Type B pancreatic cell (in vitro differentiated cells): ENCODE results near the gene H2BK1. TPM values are rescaled to one million over a fixed set of nuclear protein-coding genes. Genes with fewer than 3 reads are reported as not detected.

Source experiments
- DNase-seq: peaks from one replicate; pipeline ENCODE4 v3.0.0; 2021; ENCODE audit warnings: mixed read lengths; ENCODE audit not compliant: unreplicated experiment; ENCODE audit errors: extremely low spot score
- H3K27ac Mint-ChIP-seq: 2 replicates; pipeline ENCODE4 v1.8.0; 2021; ENCODE audit warnings: mild to moderate bottlenecking, mixed read lengths
- H3K27me3 Mint-ChIP-seq: 2 replicates; pipeline ENCODE4 v1.8.0; 2021; ENCODE audit warnings: mixed read lengths
- H3K36me3 Mint-ChIP-seq: 2 replicates; pipeline ENCODE4 v1.8.0; 2021; ENCODE audit warnings: mixed read lengths
- H3K4me1 Mint-ChIP-seq: one replicate; pipeline ENCODE4 v1.8.0; 2021; ENCODE audit warnings: mixed read lengths; ENCODE audit not compliant: unreplicated experiment
- H3K4me3 Mint-ChIP-seq: 2 replicates; pipeline ENCODE4 v1.8.0; 2021; ENCODE audit warnings: mild to moderate bottlenecking, mixed read lengths
- H3K9me3 Mint-ChIP-seq: 2 replicates; pipeline ENCODE4 v1.8.0; 2021; ENCODE audit warnings: mixed read lengths
- total RNA-seq: library from RNA; stranded (reverse); gene quantifications from 2 replicates; pipeline ENCODE4 v1.2.1, GENCODE V29; 2021; ENCODE audit warnings: low replicate concordance
- TF ChIP-seq, protein P1 (sequence below): fragments of 200-600 bp; sonication (generic); conservative IDR thresholded peaks from 2 replicates; pipeline ENCODE4 v1.5.0; 2021; ENCODE audit warnings: antibody characterized with exemption, mild to moderate bottlenecking

H2BK1 gene
- total RNA-seq, 1 donor from 2014 or later, result not detected

DNA sequence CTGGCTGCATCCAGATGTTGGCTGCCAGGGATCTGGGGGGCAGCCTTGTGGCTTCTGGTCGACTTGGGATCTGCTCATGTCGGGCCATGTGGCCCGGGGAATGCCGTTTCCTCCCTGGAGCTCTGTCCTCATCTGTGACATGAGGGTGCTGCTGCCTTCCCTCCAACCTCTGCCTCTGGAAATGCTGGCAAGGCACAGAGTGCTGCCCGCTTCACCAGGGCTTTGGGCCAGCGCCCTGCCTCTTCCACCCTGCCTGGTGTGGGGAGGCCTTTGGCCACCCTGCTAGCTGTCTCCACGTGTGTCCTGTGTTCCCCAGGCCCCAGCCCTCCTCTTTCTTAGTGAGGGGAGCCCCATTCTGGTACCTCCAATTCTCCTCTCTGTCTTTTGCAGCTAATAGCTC, 44.0 kb upstream of the H2BK1 start:
- TF ChIP-seq, protein P1, sequence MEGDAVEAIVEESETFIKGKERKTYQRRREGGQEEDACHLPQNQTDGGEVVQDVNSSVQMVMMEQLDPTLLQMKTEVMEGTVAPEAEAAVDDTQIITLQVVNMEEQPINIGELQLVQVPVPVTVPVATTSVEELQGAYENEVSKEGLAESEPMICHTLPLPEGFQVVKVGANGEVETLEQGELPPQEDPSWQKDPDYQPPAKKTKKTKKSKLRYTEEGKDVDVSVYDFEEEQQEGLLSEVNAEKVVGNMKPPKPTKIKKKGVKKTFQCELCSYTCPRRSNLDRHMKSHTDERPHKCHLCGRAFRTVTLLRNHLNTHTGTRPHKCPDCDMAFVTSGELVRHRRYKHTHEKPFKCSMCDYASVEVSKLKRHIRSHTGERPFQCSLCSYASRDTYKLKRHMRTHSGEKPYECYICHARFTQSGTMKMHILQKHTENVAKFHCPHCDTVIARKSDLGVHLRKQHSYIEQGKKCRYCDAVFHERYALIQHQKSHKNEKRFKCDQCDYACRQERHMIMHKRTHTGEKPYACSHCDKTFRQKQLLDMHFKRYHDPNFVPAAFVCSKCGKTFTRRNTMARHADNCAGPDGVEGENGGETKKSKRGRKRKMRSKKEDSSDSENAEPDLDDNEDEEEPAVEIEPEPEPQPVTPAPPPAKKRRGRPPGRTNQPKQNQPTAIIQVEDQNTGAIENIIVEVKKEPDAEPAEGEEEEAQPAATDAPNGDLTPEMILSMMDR, result no peak
- Mint-ChIP-seq H3K9me3 (no peaks in the 10 kb centered on the region), H3K4me3 (peak overlapping the region; percentile 66), H3K27me3 (peaks cover 36% of the 10 kb centered on the region), H3K36me3 (no peaks in the 10 kb centered on the region), H3K4me1 (peaks cover 25% of the 10 kb centered on the region), H3K27ac (no peak overlapping the region)
- DNase-seq, result no peak

DNA sequence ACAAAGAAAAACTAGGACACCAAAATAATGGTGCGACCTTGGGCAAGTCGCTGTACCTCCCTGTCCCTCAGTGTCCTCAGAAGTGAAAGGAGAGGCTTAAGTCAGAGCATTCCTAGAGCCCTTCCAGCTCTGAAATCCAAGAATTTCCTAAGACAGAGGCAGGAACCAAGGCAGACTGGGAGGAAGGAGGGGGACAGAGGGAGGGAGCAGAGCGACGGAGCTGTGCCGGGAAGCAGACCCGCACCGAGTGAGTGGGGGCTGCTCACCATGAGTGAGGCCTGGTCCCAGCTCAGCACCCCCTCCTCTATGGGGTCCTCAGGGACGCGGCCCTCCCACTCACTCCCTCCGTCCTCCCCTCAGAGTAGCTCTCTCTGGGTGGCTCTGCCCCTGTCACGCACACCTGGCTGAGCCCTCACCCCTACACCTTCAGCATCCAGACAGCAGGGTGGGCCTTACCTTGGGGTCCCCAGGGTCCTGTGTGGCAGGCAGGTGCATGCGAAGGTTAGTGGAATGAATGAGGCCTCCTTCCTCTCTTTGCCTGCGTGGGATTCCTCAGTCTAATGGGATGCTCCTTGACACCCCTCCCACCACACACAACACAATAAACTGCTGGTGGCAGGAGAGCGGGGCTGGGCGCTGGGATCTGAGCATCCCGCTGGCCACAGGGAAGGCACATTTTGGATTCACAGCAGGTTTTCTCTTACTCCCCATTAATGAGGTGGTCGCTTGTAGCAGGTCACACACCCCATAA, 42.8 kb upstream of the H2BK1 start:
- no peaks in the 10 kb centered on the region for H3K9me3 Mint-ChIP-seq
- TF ChIP-seq, protein P1, result no peak
- H3K27me3 Mint-ChIP-seq, result peaks cover 32% of the 10 kb centered on the region
- H3K4me1 Mint-ChIP-seq, result peaks cover 27% of the 10 kb centered on the region
- peak overlapping the region; percentile 93 for H3K27ac Mint-ChIP-seq
- DNase-seq, result no peak
- H3K4me3 Mint-ChIP-seq, result peak overlapping the region; percentile 93
- no peaks in the 10 kb centered on the region for H3K36me3 Mint-ChIP-seq

DNA sequence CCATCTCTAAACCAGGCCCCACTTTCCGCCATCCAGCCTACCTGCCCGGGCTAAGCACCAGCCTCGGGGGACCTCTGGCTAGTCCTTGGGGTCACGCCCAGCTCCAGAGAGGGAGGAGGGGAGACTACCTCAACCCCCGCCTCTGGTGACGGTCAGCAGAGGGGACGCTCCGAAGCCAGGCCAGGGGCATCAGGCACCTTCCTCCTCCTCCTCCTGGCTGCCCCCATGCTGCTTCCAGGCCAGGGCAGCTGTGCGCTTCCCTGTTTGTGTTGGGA, 42.2 kb upstream of the H2BK1 start:
- DNase-seq, result no peak
- Mint-ChIP-seq H3K4me3 (peak overlapping the region; percentile 93), H3K36me3 (no peaks in the 10 kb centered on the region), H3K9me3 (no peaks in the 10 kb centered on the region), H3K27me3 (peaks cover 27% of the 10 kb centered on the region), H3K4me1 (peaks cover 27% of the 10 kb centered on the region), H3K27ac (peak overlapping the region; percentile 93)
- TF ChIP-seq, protein P1, result no peak

DNA sequence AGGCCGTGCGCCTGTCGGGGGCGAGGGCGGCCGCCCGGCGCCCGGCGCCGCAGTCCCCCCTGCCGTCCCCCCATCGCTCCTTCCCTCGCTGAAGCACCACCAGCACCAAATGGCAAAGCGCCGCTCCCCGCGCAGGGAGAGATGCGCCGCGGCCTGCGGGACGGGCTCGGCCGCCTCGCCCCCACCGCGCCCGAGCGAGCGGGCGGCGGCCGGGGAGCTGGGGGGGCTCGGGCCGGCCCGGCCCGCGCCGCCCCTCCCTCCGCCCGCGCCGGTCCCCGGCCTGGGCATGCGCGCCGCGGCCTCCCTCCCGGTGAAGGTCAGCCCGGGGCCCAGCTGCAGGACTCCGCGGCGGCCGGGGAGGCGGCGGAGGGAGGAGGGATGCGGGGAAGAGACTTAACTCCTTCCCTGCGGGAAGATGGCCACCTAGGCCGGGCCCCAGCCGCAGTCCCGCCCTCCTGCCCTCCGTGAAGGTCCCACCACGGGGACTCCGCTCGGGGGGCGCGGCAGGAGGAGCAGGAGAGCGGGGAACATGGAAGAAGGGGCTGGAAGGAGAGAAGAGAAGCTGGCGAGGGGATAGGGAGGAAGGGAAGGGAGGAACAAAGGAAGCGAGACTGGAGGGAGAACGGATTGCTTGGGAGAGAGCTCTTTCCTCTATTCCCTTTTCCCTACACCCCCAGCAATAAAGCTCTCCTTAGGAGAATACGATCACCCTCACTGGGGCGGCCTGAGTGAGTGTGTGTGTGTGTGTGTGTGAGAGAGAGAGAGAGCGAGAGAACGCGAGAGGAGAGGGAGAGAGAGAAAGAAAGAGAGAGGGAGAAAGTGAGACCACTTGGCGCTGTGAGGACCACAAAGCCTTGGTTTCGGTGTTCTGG, 41.6 kb upstream of the H2BK1 start:
- Mint-ChIP-seq H3K27ac (peak overlapping the region; percentile 93), H3K4me3 (peak overlapping the region; percentile 93), H3K27me3 (peaks cover 23% of the 10 kb centered on the region), H3K4me1 (peaks cover 29% of the 10 kb centered on the region), H3K36me3 (no peaks in the 10 kb centered on the region), H3K9me3 (no peaks in the 10 kb centered on the region)
- peak; percentile 87 for DNase-seq
- TF ChIP-seq, protein P1, result no peak

DNA sequence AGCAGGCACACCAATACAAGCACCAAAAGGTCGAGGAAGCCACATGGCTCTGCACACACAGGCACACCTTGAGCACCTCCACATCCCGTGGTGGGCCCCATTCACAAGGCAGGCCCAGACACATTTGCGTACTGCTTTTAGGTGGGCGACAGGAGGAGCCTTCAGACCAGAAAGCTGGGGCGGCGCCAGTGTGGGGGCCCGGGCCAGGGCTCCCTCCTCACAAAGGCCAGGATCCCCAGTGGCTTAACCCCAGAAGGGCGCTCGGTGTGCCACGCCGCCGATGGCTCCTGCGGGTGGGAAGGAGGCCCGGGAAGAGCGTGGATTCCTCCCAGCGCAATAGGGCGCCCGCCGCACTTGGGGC, 41.0 kb upstream of the H2BK1 start:
- DNase-seq, result no peak
- peak overlapping the region; percentile 78 for H3K27ac Mint-ChIP-seq
- TF ChIP-seq, protein P1, result no peak
- peaks cover 34% of the 10 kb centered on the region for H3K4me1 Mint-ChIP-seq
- H3K27me3 Mint-ChIP-seq, result peaks cover 17% of the 10 kb centered on the region
- H3K4me3 Mint-ChIP-seq, result peak overlapping the region; percentile 86
- no peaks in the 10 kb centered on the region for H3K9me3 Mint-ChIP-seq
- H3K36me3 Mint-ChIP-seq, result no peaks in the 10 kb centered on the region
